Activated effector memory CD4-positive, alpha-beta T cell treated with anti-CD3 and anti-CD28 coated beads, Interleukin-2, amount 50 U/mL, for 16 hours (primary cell): Measurements from ENCODE around the gene SNORC.
"Not testable (repeated sequence)": the region's sequence is repeated elsewhere in the genome, so short reads cannot be mapped to it uniquely, and the experiment has no call there.

Experiments used
- DNase-seq: peaks from one replicate; pipeline ENCODE4 v3.0.0-alpha.2; 2020

Gene SNORC

DNA sequence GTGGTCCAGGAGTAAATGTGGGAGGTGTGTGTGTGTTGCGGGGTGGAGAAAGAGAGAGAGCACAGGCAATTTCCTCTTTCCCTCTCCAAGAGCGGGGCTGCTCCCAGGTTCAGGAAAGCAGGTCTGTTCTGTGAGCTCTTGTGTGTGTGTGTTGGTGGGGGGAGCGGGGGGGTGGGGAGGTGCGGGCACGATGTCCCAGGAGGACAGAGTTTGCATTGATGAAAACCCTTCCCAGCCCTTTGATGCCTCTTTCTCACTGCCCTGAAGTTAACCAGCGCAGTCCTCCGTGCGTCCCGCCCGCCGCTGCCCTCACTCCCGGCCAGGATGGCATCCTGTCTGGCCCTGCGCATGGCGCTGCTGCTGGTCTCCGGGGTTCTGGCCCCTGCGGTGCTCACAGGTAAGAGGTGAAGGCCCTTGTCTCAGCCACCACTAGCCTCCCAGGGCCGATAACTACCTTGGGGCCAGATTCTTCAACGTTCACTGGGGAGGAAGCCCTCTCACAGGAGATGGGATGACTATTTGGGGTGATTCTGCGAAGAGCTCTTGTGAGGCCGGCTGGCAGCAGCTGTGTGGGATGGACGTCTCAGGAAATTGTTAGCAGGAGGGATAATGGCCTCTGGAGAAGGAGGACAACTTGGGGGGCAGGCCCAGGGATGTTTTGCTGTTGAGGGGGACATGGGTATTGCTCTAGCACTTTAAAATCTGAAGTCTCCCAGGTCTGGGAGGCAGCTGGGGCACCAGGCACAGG is at the start of gene SNORC:
TSS of gene SNORC (plus strand) at position 247 of the 748 bp plus-strand sequence. CDS start at position 325, 78 bp downstream.
- DNase-seq = peak; percentile 37

DNA sequence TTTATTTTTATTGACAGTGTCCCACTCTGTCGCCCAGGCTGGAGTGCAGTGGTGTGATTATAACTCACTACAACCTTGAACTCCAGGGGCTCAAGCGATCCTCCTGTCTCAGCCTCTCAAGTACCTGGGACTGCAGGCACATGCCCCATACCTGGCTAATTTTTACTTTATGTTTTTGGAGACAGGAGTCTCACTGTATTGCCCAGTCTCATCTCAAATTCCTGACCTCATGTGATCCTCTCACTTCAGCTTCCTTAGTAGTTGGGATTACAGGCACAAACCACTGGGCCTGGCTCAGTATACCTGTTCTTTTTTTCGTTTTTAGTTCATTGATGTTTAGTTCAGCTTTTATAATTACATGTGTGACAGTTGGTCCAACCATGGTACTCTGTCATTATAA is 40.1 kb upstream of the SNORC start:
- DNase-seq = no peak

DNA sequence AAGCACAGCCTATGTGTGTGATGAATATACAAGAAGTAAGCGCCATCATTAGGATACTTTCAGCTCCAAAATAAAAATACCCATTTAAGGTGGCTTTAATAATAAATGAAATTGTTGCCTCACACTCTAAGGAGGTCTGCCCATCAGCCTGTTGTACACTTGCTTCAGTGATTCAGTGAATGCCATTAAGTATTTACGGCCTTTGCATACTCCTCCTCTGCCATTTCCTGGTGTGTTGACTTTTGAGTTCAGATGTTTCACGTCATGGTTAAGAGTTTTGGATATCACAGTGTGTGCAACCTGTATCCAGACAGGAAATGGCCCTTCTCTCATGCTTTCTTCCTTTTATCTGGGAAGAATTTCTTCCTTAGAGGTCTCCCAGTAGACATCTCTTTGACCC is 38.6 kb upstream of the SNORC start:
- no peak for DNase-seq

DNA sequence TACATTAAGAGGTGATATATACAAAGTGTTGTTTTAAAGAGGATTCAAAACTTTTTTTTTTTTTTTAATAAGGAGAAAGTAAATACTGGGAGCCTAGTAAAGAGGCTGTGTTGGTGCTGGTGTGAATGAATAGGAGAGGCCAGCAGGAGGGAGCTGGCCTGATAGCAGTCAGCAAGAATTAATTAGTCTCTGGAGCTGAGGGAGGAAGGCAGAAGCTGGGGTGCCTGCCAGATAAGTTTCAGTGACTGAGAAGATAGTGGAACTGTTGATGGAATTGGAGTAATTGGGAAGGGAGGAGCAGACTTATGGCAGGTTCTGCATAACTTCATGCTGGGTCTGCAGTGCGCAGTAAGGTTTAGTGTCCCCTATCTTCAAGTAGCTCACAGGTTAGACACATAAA is 36.2 kb upstream of the SNORC start:
- DNase-seq = no peak

DNA sequence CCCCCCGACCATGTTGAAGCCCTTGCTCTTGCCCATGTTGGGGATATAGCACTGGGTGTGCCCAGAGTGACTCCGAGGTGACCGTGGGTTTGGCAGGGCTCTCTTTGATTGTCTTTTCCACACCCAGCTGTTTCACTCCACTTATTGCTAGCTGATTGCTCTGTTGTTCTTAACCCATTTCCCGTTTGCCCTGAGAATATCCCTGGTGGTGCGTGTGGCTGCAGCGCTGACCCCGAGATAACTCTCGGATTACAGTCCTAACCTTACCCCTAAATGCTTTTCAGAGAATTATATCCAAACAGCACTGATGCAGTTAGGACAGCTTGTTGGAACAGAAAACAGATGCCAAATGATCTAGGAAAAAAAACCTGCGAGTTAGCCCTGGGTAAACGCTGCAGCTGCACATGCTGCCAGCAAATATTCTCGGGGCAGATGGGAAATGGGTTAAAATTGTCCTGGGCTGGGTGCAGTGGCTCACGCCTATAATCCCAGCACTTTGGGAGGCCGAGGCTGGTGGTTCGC is 34.3 kb upstream of the SNORC start:
- no peak for DNase-seq

DNA sequence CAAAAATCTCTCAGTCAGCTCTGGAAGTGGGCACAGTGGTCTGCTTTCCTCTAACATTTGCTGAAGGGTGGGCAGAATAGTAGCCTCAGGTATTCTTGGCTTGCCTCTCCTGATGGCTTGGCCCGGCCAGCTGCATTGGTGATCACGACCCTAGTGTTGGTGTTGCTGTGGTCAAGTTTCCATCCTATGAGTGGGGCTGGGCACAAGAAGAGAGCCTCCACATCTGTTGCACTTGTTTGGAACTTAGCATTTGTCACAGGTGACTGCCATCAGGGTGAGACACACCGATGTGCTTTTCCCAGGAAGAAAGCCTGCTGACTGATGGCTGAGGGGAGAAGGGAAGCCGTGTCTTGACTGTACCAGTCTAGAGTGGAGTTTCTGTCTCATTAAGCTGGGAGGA is 33.1 kb upstream of the SNORC start:
- DNase-seq = no peak

DNA sequence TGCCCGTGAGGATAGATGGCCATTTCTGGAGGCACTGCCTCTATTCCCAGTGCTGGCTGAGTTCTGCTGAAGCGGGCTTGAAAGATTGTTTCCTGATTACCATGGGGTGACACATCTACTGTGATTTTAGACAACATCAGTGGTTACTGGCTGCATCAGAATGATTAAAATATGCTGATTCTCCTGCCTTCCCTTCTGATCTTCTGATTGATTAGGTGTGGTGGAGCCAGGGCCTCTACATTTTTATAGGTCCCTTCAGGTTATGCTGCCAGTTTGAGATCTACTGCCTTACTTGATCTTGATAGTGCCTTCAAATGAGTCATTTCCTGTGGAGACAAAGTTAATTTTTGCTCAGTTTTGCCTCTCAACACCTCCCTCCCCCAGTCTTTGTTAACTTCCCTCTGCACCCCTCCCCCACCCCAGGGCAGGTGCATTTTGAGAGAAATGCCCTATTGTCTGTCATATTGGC is 31.6 kb upstream of the SNORC start:
- peak; percentile 87 for DNase-seq

DNA sequence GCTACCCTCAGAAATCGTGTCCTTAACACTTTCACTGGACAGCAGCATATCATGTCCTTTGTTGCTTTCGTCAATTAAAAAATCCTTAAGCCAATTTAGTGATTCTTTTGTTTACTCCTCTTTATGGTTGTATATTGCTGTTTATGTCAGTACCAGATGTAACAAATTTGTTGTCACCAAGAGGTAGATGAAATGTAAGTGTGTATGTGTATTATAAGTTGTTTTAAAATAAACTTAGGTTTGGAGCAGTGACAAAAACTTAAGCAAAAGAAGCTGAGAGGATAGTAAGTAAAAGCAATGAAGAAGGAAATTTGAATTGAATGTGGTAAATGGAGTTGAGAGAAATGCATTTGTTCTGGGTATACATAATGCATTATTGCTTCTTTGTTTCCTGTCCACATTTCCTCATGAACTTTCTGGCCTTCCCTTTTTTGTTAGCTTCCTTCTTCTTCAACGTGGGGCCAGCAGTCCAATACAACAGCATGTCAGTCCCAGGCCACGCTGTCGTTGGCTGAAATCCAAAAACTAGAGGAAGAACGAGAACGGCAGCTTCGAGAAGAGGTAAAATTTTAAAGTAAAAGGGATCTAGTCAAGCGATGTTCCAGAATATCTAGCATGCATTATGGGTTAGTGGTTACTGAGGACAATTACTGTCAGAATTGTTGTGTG is 30.5 kb upstream of the SNORC start:
- no peak for DNase-seq

DNA sequence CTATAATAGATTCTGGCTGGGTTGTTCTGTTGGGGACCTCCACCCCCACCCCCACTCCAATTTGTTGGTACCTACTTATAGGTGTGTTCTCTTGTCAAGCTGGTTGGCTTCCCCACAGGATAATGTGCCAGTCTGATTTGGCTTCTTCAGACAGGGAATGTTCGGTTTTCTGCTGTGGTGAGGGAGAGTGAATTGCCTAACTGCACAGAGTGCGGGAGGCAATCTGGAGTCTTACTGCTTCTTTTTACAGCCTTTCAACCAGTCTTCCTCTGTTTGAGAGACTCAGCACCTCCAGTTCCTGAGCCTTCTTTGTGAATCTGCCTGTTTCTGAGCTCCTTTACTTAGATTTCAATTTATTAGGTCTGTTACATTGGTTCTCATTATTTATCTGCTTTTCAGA is 27.4 kb upstream of the SNORC start:
- DNase-seq = no peak

DNA sequence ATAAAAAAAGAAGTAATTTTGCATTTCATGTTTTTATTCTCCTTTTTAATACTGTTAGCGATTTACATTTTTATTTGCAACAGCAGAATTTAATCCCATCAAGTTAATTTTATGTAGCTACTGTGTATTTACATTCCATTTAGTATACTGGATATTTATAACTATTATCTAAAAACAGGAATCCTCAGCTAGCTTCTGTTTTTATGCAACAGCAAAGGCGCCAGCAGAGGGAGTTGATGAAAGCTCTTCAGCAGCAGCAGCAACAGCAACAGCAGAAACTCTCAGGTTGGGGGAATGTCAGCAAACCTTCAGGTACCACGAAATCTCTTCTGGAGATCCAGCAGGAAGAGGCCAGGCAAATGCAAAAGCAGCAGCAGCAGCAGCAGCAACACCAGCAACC is 26.2 kb upstream of the SNORC start:
- no peak for DNase-seq

DNA sequence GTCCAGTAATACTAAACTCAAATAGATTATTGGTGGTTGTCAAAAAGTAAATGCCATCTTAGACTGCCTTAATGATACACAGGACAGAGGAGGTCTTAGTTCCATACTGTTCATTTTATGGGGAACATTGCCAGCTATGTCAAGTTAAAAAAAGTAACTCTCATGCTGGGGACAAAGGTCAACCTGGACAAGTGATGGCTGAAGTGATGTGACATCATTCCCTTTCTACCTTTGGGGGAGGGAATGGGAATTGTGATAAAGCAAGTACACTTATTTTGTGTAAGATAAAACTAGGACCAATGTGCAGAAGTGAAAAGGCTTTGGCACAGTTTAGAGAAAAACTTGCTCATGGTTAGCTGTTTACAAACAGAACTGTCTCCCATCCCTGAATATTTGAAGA is 24.0 kb upstream of the SNORC start:
- DNase-seq = no peak

DNA sequence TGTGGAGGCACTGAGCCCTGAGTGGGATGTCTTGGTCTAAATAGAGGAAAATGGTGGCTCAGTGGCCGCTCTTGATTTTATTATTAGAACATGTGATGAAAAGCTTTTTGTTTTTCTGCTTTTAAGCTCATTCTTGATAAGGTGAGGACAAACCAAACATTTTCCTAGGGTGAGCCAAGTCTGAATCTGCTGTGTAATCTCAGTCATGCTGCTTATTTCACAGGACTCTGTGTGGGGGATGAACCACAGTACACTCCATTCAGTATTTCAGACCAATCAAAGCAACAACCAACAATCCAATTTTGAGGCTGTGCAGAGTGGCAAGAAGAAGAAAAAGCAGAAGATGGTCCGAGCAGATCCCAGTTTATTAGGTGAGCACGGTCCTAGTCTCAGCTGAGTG is 20.0 kb upstream of the SNORC start:
- no peak for DNase-seq

DNA sequence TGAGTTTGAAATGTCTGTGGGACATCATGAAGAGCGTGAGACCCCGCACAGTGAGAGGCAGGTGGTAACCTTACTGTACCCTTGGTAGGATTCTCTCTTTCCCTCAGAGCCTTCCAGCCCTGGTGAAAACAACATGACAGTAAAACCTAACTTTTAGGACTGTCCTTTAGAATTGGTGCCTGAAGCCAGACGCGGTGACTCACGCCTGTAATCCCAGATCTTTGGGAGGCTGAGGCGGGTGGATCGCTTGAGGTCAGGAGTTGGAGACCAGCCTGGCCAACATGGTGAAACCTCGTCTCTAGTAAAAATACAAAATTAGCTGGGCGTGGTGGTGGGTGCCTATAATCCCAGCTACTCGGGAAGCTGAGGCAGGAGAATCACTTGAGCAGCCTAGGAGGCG is 18.0 kb upstream of the SNORC start:
- not testable (repeated sequence) for DNase-seq

DNA sequence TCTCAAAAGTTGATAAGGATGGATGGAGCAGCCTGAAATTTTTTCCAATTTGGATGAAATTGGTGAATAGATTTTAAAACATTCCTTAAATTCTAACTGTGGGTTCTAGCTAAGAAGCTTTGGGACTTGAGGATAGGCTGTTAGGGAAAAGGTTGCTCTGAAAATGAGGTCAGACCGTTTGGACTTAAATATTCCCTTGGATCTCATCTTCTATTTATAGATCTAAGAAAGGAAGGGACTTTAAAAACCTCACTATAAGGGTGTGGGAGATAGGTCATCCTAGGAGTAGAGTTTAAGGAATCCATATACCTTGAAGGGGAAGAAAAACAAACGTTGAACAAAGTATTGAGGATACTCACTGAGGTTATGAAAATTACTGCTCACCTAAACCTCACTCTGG is 17.4 kb upstream of the SNORC start:
- no peak for DNase-seq

DNA sequence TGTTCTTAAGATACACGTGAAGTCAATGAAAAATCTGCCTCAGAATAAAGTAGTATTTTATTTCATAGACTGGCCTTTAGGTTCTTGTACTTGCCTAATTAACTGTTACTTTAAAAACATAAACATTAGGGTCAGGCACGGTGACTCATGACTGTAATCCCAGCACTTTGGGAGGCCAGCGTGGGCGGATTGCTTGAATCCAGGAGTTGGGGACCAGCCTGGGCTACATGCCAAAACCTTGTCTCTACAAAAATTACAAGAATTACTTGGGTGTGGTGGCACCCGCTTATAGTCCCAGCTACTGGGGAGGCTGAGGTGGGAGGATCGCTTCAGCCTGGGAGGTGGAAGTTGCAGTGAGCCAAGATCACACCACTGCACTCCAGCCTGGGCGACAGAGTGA is 16.0 kb upstream of the SNORC start:
- no peak for DNase-seq

DNA sequence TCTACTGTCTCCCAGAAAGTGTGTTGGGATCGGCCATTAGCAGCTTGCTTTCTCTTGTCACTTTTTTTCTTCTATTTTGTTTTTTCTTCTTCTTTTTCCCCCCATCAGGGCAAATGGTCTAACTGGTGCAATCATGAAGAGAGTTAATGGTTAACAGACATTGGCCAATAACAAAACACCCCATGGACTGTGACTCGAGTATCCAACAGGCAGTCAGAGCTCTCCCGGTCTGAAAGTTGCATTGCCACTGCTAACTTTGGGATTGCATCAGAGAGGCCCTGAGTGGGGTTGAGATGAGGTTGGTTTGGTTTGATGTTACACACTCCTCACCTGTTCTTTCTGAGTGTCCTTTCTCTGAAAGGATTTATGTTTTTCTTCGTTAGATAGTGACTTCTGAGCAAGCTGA is 12.9 kb upstream of the SNORC start:
- DNase-seq = no peak

DNA sequence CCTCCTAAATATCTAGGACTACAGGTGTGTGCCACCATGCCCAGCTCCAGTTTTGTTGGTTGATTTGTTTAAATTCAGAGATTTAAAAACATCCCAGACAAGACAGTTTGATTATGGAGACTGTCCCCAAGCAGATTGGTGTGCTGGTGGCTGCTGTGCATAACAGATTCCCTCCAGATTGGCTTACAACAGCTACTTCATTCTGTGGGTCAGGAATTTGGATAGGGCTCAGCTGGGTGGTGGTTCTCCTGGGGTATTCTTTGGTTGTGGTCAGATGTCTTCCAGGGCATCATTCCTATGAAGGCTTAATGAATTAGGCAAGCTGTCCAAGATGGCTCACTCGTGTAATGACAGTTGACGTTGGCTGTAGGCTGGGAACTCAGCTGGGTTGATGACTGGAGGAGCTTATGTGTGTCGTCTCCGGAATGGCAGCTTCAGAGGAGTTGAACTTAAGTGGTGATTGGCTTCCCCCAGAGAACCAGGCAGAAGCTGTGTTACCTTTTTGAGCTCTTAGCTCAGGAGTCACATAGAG is 10.6 kb upstream of the SNORC start:
- no peak for DNase-seq

DNA sequence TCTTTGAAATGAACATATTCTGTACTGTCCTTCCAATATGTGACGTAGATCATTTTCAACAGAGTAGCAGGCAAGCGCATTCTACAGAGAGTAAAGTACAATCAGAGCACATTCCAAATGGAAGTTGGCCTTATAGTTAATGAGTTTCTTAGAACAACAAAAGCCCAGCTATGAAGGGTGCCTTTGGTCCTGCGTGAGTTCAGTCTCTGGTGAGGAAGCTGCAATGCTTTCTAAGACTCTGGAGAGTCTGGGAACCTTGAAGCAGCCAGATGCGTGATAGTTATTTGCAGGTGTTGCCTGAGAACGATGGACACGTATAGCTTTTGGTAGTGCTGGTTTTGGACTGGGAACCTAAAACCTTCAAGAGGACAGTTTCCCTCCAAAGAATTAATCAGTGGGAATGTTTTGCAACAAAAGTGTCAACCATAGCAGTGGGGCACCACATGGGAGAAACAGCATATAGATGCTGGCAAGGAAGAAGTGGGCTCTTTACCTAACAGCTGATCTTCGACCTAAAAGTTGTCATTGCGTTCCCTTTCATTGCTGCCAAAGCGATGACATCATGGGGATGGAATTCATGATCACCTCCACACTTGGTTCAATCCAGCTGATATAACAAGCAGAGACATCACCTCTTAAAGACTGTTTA is 9.3 kb upstream of the SNORC start:
- DNase-seq = peak; percentile 12

DNA sequence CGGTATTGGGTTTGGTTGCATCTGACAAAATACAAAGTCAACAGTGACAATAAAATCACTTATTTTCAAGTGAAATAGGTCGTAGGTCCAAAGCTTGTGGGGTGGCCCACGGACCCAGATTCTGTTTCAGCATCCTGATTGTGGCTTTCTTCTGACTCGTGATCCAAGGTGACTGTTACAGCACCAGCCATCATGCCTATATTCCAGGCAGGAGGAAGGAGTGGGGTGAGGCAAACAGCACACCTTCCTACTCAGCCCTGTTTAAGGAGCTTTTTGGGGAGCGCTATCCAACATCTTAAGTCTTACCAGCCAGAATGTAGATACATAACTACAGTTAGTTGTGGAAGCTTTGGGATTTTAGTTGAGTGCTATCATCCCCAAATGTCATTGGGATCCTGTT is 8.7 kb upstream of the SNORC start:
- DNase-seq = peak; percentile 17

DNA sequence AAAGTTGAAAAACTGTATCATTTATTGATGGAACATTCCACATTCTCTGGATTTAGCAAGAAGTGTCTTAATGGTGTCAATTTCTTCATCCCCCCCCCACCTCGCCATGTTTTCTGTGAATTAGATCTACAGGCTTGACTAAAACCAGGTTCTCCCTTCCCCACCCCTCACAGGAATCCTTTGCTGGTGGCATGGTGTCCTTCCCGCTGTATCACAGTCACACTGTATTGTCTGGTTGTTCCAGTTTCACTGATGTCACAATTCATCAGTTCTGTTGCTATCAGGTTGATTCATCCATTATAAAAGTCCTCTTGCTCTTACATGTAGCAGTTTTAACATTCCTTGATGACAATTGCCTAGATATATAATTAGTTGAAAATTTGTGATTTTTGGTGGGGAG is 6.1 kb upstream of the SNORC start:
- DNase-seq = peak; percentile 24

DNA sequence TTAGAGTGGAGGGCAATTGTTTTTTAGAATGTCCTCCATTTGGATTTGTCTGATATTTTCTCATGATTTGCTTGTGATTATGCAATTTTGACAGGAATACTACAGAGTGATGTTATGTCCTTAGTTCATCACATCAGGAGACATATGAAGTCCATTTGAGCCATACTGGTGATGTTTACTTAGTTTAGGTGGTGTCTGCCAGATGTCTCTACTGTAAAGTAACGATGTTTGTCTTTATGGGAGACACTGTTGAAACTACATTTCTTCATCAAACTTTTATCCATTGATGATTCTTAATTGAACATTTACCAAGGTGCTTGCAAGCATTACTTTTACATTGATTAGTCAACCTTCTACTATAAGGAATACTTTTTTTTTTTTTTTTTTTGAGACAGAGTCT is 4.9 kb upstream of the SNORC start:
- DNase-seq = no peak

DNA sequence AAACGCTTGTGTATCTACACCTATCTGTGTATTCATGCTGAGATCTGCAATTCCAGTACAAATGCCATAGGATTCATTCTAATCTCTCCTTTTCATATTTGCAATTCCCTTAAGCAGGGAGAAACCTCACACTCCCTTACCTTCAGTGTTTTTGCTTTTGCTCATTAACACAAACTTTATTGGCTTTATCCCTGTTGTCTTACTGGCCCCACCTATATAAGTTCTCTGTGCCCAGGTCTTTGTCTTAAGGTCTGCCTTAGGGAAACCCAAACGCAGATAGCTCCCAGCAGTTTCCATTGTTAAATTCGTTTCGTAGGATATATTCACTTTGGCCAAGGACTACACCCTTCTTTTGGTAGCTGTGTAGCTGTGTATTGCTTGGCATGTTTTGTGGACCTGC is 4.0 kb upstream of the SNORC start:
- DNase-seq = no peak

DNA sequence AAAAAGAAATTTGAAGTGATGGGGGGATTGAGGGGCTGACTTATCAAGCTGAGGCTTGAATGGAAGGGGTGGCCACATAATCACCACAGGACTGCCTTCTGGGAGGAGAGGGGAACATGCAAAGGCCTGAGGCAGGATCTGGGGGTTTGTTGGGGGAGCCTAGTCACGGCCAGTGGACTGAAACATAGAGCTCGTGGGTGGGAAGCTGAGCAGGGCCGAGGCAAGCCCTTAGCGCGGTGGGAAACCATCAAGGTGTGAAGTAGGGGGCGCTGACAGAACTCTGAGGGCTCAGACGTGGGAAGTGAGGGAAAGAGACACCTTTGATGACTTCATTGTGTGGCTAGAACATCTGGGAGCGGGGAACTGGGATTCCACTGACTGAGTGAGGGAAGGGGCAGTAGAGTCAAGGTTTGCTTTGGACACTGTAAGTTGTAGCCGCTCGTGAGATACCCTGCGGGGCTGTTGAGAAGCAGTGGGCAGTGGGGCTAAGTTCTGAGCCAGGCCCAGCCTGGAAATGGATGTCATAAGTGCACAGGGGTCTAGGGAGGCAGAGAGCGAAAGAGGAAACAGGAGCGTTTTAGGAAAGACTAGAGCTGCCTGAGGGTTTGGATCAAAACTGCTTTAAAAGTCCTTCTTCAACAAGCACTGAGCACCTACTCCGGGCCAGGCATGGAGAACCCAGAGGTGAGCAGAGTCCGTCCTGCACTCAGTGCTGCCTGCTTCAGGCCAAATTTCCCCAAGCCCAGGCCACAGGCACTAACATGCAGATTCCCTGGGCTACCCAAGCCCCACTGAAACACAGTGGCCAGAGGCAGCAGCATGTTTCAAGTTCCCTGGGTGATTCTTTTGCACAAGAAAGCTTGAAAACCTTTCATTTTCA is 686 bp upstream of the SNORC start:
- peak; percentile 41 for DNase-seq
